GM18526 (cell line): Measurements from ENCODE around the gene CCDC197.

Experiments used
- POLR2A ChIP-seq: IDR thresholded peaks from 3 replicates; pipeline ENCODE4 v1.6.1; 2011; ENCODE audit not compliant: insufficient read length; ENCODE audit errors: extremely low read depth

CCDC197 gene

GRCh38 chr14:94029671-94030203 is 32.6 kb downstream of the CCDC197 start:
- TF ChIP-seq POLR2A: no peak

- no peak for TF ChIP-seq POLR2A
Measured at GRCh38 chr14:94030571-94030970, 33.5 kb downstream of the CCDC197 start.

DNA sequence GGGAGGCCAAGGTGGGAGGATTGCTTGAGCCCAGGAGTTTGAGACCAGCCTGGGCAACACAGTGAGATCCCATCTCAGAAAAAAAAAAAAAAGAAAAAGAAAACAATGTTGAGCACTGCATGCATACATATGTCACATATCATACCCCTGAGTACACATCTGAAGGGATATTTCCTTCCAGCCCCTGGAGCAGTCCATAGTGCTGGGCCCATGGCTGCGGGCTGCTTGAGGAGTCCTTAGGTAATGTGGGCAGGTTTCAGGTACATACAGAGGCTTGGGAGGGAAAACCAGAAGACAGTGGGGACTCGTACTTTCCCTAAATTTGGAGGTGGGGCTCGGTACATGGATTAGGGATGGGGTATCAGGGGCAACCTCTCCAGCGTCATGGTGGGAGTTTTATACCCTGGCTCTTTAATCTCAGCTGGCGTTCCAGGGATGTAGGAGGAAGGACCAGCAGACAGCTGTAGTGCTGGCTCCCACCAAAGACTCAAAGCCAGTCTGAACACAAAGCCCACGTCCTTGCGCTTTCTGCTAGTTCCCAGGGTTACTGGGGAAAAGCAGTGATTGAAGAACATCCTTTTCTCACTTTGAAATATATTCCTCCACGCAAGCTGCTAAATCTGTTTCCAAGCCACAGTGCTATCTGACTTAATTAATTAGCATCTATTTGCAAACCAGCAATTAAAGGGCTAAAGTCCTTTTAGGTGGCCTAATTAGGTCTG is 34.2 kb downstream of the CCDC197 start:
- TF ChIP-seq POLR2A: no peak

DNA sequence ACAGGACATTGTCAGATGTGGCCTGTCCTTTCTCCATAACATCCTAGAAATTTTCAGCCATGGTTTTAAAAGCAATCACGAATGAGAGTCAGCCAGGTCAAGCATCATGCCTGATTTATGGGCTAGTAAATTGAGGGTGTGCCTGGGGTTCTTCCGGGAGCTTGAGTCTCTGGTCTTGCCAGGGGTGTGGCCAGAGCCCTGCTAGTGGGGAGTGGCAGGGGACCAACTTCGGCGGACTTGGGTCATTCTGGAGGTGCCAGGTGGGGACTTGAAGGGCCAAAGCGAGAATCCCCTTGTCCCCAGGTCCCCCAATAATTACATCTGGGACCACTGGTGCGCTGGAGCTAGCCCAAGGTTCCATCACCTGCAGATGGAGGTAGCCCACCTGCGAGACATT is 34.8 kb downstream of the CCDC197 start:
- no peak for TF ChIP-seq POLR2A

- no peak for TF ChIP-seq POLR2A
Measured at GRCh38 chr14:94034886-94035285, 37.8 kb downstream of the CCDC197 start.

DNA sequence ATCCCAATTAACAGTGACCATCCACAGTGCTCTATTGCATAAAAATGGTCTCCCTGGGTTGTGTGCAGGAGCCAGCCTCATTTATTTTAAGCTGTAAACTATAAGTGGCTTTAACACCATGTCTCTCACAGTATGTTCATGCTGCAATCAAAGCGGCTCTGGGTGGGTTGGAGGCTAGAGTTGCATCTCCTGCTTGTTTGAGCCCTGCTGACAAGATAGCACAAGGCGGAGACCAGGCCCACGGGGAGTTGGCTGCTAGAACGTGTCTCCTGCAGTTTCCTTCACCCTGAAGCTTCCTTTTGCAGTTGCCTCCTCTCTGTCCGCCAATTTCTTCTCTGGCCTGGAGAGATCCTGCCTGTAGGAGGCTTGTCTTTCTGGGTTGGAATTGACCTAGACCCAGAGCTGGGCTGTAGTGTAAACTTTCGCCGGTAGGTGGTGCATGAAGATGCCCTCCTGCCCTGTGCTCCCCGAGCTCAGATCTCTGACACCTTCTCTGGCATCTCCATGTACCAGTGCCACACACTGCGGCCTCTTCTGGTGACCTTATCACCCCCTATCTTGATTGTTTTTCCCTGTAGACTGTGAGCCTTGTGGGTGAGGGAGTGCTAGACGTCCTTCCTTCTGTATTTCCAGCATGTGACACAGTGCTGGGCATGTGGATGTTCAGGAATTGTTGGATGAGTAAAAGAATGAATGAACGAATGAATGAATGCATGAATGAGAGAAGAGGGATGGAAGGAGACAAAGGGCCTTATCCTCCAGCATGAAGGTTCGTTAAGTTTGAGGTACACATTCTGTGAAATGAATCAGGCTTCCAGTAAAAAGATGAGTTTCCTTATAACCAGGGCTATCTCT is 39.4 kb downstream of the CCDC197 start:
- no peak for TF ChIP-seq POLR2A

DNA sequence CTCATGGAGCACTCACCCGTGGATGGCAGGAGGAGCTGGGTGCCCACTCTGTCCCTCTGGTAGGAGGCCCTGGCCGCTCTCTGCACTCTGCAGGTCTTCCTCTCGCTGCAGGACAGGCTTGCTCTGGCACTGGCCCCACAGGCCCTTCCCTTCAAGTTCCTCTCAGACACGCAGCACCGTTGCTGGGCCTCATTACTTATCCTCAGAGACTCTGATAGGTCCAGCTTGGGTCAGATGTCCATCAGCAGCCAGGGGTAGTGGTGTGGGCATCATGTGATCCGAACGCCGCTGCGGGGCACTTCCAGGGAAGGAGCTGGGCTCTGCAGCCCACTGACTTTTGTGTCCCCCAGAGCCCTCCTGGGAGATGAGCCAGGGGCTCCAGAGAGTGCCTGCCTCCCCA is 40.9 kb downstream of the CCDC197 start:
- no peak for TF ChIP-seq POLR2A

DNA sequence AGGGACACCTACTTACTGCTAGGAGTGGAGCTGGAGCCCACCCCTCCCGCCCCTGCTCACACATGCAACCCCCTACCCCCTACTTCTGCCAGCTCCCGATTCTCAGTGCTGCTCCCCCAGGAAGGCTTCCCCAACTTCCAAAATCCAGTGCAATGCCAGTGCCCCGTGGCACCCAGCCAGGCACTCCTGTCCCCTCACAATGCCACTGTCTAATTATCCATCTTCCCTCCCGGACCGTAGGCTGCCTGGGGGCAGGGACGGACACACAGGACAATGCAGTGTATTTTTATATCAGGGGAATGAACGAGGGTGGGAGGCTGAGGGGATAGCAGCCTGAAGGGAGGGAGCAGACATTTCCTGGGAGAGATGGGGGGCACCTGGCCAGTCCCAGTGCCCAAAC is 41.4 kb downstream of the CCDC197 start:
- no peak for TF ChIP-seq POLR2A

DNA sequence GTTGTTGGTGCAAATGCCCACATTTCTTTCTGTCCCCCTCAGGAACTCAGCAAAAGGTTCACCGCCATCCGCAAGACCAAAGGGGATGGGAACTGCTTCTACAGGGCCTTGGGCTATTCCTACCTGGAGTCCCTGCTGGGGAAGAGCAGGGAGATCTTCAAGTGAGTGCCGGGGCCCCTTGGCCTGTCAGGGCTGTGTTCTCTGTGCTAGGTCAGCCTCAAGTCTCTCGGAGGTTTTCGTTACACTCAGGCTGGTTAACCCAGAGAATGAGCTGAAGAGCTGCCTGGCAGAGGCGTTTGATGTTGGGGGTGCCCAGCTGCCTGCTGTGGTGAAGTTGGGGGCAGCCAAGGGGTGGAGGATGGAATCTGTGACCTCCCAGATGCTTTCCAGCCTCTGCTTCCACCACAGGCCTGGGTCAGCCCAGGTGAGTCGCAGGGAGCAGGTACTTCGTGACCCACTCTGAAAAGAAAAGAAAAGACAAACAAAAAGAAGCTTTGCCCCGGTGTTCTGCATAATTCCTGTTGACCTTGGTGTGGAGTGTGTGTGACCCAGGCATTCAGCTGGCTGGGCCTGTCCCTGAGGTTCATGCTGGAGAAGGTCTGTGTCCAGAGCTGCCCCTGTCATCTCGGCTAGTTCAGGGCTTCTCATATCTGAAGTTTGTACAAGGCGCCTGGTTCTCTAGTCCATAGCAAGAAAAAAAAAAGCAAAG is 42.0 kb downstream of the CCDC197 start:
- no peak for TF ChIP-seq POLR2A

- TF ChIP-seq POLR2A: no peak
Measured at GRCh38 chr14:94040247-94040646, 43.1 kb downstream of the CCDC197 start.

GRCh38 chr14:94040796-94041195 is 43.7 kb downstream of the CCDC197 start:
- no peak for TF ChIP-seq POLR2A

DNA sequence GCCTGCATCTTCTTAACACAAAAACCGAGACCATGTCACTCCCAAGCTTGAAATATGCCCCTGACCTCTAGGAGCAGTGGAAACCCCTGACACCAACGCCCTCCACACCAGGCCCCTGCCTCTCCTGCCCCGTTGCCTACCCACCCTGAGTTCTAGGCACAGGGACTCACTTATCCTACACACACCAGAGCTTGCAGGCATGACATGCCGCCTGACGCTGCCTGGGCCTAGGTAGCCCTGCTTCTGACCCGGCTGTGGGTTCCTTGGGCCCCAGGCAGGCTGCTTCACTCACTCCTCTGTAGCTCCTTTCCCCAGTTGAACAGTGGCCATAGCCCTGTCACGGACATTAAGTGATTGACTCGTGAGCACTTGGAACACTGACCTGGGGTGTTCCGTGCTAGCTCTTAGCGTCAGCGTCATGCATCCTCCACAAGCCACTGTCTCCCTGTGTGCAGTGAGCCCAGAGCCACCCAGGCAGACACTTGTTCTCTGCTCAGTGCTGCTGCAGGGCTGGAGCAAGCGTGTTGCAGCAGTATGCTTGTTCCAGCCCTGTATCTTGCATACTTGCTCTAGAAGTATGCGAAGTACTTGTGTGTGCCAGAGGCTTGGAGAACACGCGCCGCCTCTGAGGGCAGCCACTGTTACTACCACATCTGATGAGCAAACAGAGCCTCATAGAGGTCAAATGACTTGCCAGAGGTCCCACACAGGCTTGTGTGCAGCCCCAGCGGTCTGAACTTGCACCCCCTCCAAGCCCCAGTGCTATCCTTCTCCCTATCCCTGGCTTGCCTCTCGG is 44.6 kb downstream of the CCDC197 start:
- no peak for TF ChIP-seq POLR2A

DNA sequence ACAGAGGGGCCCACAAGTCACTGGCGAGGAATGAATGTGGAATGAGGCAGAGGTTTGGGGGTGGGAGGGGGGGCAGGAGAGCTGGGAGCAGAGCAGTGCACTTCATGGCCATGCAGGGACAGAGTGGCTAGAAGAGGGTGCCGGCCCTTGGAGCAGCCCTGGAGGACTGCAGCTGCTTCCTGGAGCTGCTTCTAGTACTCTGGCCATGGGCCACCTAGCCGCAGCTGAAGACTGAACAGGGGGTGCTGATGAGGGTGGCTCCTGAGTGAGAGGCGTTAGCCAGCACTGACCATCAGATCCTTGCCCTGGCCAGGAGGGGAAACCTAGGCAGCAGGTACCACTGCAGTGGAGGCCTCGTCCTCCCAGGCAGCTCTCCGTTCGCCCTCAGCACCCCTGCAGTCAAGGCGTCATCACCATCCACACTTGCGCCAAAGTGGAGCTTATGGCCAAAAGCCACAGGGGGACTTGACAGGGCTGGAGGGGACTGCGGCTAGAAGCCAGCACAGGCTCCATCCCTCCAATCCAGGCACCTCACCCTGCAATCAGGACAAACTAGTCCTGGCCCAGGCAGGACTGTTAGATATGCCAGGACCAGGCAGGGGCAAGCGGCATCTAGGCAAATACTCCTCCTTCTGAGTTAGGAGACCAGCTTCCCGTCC is 45.5 kb downstream of the CCDC197 start:
- no peak for TF ChIP-seq POLR2A

- TF ChIP-seq POLR2A: no peak
Measured at GRCh38 chr14:94043111-94043755, 46.1 kb downstream of the CCDC197 start.
